CD4-positive, alpha-beta T cell (primary cell): ENCODE measurements around the gene ACE. TPM values are rescaled to one million over a fixed set of nuclear protein-coding genes. Genes with fewer than 3 reads are reported as not detected.

Experiments
- ATAC-seq: fragments of 200-7000 bp; cut with Tn5 transposase; one replicate; pipeline ENCODE4 v1.10.0; 2022; ENCODE audit warnings: mild to moderate bottlenecking; ENCODE audit not compliant: poor library complexity
- CTCF ChIA-PET: fragments of 350-600 bp; sonication (Branson Sonifier 250); formaldehyde crosslinking; loops from one replicate; lab custom pipeline; 2021; ENCODE audit warnings: antibody characterized with exemption, inconsistent platforms; lab: Charles Lee
- POLR2A ChIA-PET: fragments of 350-600 bp; sonication (Branson Sonifier 250); formaldehyde crosslinking; loops from one replicate; lab custom pipeline; 2021; ENCODE audit warnings: antibody characterized with exemption, inconsistent platforms; lab: Charles Lee
- DNase-seq, 14 experiments: peaks; one replicate each; pipeline ENCODE4 v3.0.0-alpha.2; 2013 to 2020; ENCODE audit warnings: mixed read lengths in 2 of 14
- H3K27ac ChIP-seq, 2 donors: one replicate each; pipeline versions ENCODE4 v1.5.1 to v1.7.0; 2013; ENCODE audit warnings: low read length in 2 of 2, low read depth in 1 of 2, mild to moderate bottlenecking in 1 of 2
- H3K27me3 ChIP-seq, 2 experiments: 1 replicate in 1 of 2; 2 replicates in 1 of 2; pipeline versions ENCODE4 v1.6.1 to v1.7.0; 2013; ENCODE audit warnings: low read length in 2 of 2, control low read depth in 1 of 2, mild to moderate bottlenecking in 1 of 2, moderate library complexity in 1 of 2; ENCODE audit not compliant: insufficient read depth in 2 of 2, control insufficient read depth in 1 of 2
- H3K36me3 ChIP-seq: one replicate; pipeline ENCODE4 v1.6.1; 2013; ENCODE audit warnings: low read length, control low read depth; ENCODE audit not compliant: insufficient read depth
- H3K4me1 ChIP-seq: one replicate; pipeline ENCODE4 v1.6.1; 2013; ENCODE audit warnings: low read length, control low read depth; ENCODE audit not compliant: insufficient read depth
- H3K4me3 ChIP-seq: one replicate; pipeline ENCODE4 v1.5.1; 2013; ENCODE audit warnings: mild to moderate bottlenecking, low read length, moderate library complexity
- H3K9me3 ChIP-seq, 2 experiments: 1 replicate in 1 of 2; 2 replicates in 1 of 2; pipeline versions ENCODE4 v1.6.1 to v1.7.0; 2013; ENCODE audit warnings: low read length in 2 of 2, mild to moderate bottlenecking in 2 of 2, control low read depth in 1 of 2, moderate library complexity in 1 of 2; ENCODE audit not compliant: control insufficient read depth in 1 of 2, insufficient read depth in 1 of 2
- H3K27ac Mint-ChIP-seq: one replicate; pipeline ENCODE4 v1.8.0; 2020; ENCODE audit warnings: mixed read lengths
- H3K27me3 Mint-ChIP-seq: one replicate; pipeline ENCODE4 v1.8.0; 2021; ENCODE audit warnings: mixed read lengths
- H3K36me3 Mint-ChIP-seq: one replicate; pipeline ENCODE4 v1.8.0; 2021; ENCODE audit warnings: low read depth, mixed read lengths
- H3K4me1 Mint-ChIP-seq: one replicate; pipeline ENCODE4 v1.8.0; 2021; ENCODE audit warnings: low read depth, mixed read lengths
- H3K4me3 Mint-ChIP-seq: one replicate; pipeline ENCODE4 v1.8.0; 2020; ENCODE audit warnings: mild to moderate bottlenecking, mixed read lengths
- H3K9me3 Mint-ChIP-seq: one replicate; pipeline ENCODE4 v1.8.0; 2020; ENCODE audit warnings: mixed read lengths
- CTCF ChIP-seq: fragments of 200-600 bp; IDR thresholded peaks from one replicate; pipeline ENCODE4 v1.8.0; 2022; ENCODE audit warnings: antibody characterized with exemption, mild to moderate bottlenecking
- intact Hi-C, 2 experiments: fragments of 100-400 bp; cut with DNase I in 1 of 2; cut with micrococcal nuclease in 1 of 2; formaldehyde crosslinking; loops; one replicate each; pipeline versions ENCODE4 v1.15.1 to v1.9.0; 2023 to 2025; cut with DNase I, micrococcal nuclease
- total RNA-seq, 174 experiments: library from RNA in 2 of 174; stranded (reverse) in 2 of 174; gene quantifications; one replicate each; pipeline ENCODE4 v1.2.3 and lab custom pipeline; 2021 to 2026

The ACE gene
- total RNA-seq, 2 experiments from 2014 or later = 7.4 to 10.2 TPM

GRCh38 chr17:63481488-63481870 is 4.6 kb downstream of the ACE start:
- Histone ChIP-seq H3K36me3 (no peaks in the 10 kb centered on the region), H3K4me1 (peaks cover 21% of the 10 kb centered on the region), H3K9me3 (peaks cover 0 to 5% of the 10 kb centered on the region in 2 experiments), H3K27me3 (peaks cover 9 to 10% of the 10 kb centered on the region in 2 experiments), H3K4me3 (no peak overlapping the region), H3K27ac (no peak overlapping the region)
- ATAC-seq (no peak), DNase-seq (no peak)
- TF ChIP-seq CTCF = no peak
- Mint-ChIP-seq H3K36me3 (no peaks in the 10 kb centered on the region), H3K4me3 (no peak overlapping the region), H3K27ac (no peak overlapping the region), H3K27me3 (peaks cover 22% of the 10 kb centered on the region), H3K9me3 (no peaks in the 10 kb centered on the region), H3K4me1 (peaks cover 14% of the 10 kb centered on the region)
- ChIA-PET CTCF (interaction anchor here (4.4 kb wide), 1 partner anchor 55 kb away, joined by 70 read pairs; no protein-coding TSS in a partner anchor), POLR2A (no interaction called here)
- intact Hi-C loops = no loop called here

DNA sequence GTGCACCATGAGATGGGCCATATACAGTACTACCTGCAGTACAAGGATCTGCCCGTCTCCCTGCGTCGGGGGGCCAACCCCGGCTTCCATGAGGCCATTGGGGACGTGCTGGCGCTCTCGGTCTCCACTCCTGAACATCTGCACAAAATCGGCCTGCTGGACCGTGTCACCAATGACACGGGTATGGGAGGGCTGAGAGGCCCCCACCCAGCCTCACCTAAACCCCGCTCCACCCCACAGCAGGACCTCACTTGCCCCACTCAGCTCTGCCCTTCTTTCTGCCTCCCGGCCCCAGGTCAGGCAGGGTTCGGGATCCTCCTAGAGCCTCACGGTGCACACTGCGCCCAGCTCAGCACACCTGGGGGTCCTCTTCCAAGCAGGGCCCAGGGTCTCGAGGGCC is 5.6 kb downstream of the ACE start:
- no peak overlapping the region for H3K27ac Mint-ChIP-seq

DNA sequence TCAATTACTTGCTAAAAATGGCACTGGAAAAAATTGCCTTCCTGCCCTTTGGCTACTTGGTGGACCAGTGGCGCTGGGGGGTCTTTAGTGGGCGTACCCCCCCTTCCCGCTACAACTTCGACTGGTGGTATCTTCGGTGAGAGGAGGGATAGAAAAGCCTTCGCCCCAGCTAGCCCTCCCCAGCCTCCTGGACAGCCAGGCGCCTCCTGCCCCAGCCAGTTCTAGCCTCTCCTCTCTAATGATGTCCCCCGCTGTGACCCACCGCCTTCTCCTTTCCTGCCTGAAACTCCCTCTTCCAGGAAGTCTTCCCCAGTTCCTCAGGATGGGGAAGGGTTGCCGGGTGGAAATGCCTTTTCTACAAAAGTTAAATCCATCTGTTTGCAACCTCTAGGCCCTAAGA is 6.2 kb downstream of the ACE start:
- Histone ChIP-seq H3K4me3 (no peak overlapping the region), H3K4me1 (peaks cover 14% of the 10 kb centered on the region), H3K27me3 (peaks cover 3 to 4% of the 10 kb centered on the region in 2 experiments), H3K9me3 (peaks cover 0 to under 1% of the 10 kb centered on the region in 2 experiments), H3K36me3 (no peaks in the 10 kb centered on the region), H3K27ac (no peak overlapping the region)
- POLR2A ChIA-PET = no interaction called here
- DNase-seq = no peak
- Mint-ChIP-seq H3K4me3 (no peak overlapping the region), H3K4me1 (peaks cover 8% of the 10 kb centered on the region), H3K27me3 (peaks cover 15% of the 10 kb centered on the region), H3K27ac (no peak overlapping the region), H3K36me3 (no peaks in the 10 kb centered on the region), H3K9me3 (no peaks in the 10 kb centered on the region)
- TF ChIP-seq CTCF = no peak
- intact Hi-C loops = no loop called here
- CTCF ChIA-PET = interaction anchor here (1.3 kb wide), 1 partner anchor 57 kb away, joined by 3 read pairs; no protein-coding TSS in a partner anchor
- no peak for ATAC-seq

More for the DNA sequence above, 5.6 kb downstream of the ACE start:
- no peak for TF ChIP-seq CTCF
- no peaks in the 10 kb centered on the region for H3K36me3 Mint-ChIP-seq
- ChIA-PET CTCF (interaction anchor here (1.3 kb wide), 1 partner anchor 57 kb away, joined by 3 read pairs; no protein-coding TSS in a partner anchor), POLR2A (no interaction called here)
- H3K9me3 Mint-ChIP-seq = no peaks in the 10 kb centered on the region
- intact Hi-C loops = no loop called here
- DNase-seq (no peak), ATAC-seq (no peak)
- Histone ChIP-seq H3K27ac (no peak overlapping the region), H3K27me3 (peaks cover 7 to 9% of the 10 kb centered on the region in 2 experiments), H3K4me3 (no peak overlapping the region), H3K4me1 (peaks cover 19% of the 10 kb centered on the region), H3K36me3 (no peaks in the 10 kb centered on the region), H3K9me3 (peaks cover 0 to 5% of the 10 kb centered on the region in 2 experiments)
- H3K27me3 Mint-ChIP-seq = peaks cover 21% of the 10 kb centered on the region
- H3K4me3 Mint-ChIP-seq = no peak overlapping the region
- peaks cover 14% of the 10 kb centered on the region for H3K4me1 Mint-ChIP-seq
